Breast epithelium (tissue), 4 donors: ENCODE data around the gene UGT2A2. TPM values are rescaled to one million over a fixed set of nuclear protein-coding genes. Genes with fewer than 3 reads are reported as not detected.

Experiments used
- DNase-seq, 2 donors: peaks; one replicate each; pipeline ENCODE4 v3.0.0-alpha.2; 2019; ENCODE audit warnings: low spot score in 2 of 2
- H3K27ac ChIP-seq, 2 donors: fragments of 200-600 bp; sonication (generic) in 1 of 2; one replicate each; pipeline ENCODE4 v1.5.1; 2016 to 2019; ENCODE audit warnings: mild to moderate bottlenecking in 1 of 2
- H3K27me3 ChIP-seq, 2 donors: fragments of 200-600 bp; sonication (generic) in 1 of 2; one replicate each; pipeline versions ENCODE4 v1.5.1 to v1.6.0; 2017 to 2019; ENCODE audit warnings: control low read depth in 1 of 2, mild to moderate bottlenecking in 1 of 2
- H3K36me3 ChIP-seq: fragments of 200-600 bp; one replicate; pipeline ENCODE4 v1.5.1; 2019
- H3K4me1 ChIP-seq, 2 donors: fragments of 200-600 bp; sonication (generic); one replicate each; pipeline ENCODE4 v1.5.1; 2016 to 2019; ENCODE audit warnings: control low read depth in 1 of 2
- H3K4me3 ChIP-seq, 3 donors: fragments of 200-600 bp; sonication (generic); 1 replicate in 2 of 3; 2 replicates in 1 of 3; pipeline ENCODE4 v1.5.1; 2016 to 2019; ENCODE audit warnings: mild to moderate bottlenecking in 3 of 3, moderate library complexity in 2 of 3
- H3K9me3 ChIP-seq, 2 donors: fragments of 200-600 bp; sonication (generic) in 1 of 2; one replicate each; pipeline ENCODE4 v1.5.1; 2016 to 2019; ENCODE audit warnings: control low read depth in 1 of 2
- POLR2A ChIP-seq: fragments of 450-650 bp; IDR thresholded peaks from one replicate; pipeline ENCODE4 v1.6.1; 2016; ENCODE audit warnings: antibody characterized with exemption, mild to moderate bottlenecking, moderate library complexity
- POLR2AphosphoS5 ChIP-seq, 3 donors: sonication (generic); formaldehyde crosslinking; IDR thresholded peaks; one replicate each; pipeline ENCODE4 v1.6.1; 2017; ENCODE audit warnings: antibody characterized with exemption in 3 of 3
- intact Hi-C: fragments of 100-400 bp; cut with DNase I; formaldehyde crosslinking; loops from one replicate; pipeline ENCODE4 v1.15.1; 2023; ENCODE audit warnings: low total_unique reads
- total RNA-seq, 3 donors: library from RNA; depleted of rRNA; stranded (reverse); fragments of >200 nt; gene quantifications; one replicate each; pipeline ENCODE4 v1.1.0, GENCODE V29; 2016
- TF ChIP-seq, protein P1 (sequence below), 3 donors: fragments of 450-650 bp; IDR thresholded peaks; one replicate each; pipeline ENCODE4 v1.5.1; 2016 to 2017; ENCODE audit warnings: antibody characterized with exemption in 3 of 3, mild to moderate bottlenecking in 3 of 3, moderate library complexity in 3 of 3

The UGT2A2 gene
- total RNA-seq, 3 donors from 2014 or later = not detected

DNA sequence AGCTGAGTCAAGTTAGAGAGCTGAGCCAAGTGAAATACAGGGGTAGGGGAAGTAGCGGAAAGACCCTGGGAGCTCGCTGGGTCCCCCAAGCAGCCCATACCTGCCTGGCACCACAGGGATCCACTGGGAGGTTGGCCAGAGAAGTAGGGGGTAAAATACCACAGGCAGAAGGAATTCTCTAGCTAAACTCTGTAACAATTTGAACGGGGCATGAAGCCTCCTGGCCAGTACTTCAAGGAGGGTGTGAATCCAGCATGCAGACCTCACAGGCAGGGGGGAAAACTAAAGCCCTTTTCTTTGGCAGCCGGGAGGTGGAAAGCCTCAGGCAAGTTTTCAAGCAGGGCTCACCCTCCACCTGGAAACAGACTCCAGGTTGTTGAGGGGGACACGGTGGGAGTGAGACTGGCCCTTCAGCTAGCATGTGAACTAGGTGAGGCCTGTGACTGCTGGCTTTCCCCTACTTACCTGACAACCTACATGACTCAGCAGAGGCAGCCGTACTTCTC, 17.3 kb upstream of the UGT2A2 start:
- TF ChIP-seq POLR2A (no peak), POLR2AphosphoS5 (IDR thresholded peaks at IDR 0.05) (no peak)
- TF ChIP-seq, protein P1, sequence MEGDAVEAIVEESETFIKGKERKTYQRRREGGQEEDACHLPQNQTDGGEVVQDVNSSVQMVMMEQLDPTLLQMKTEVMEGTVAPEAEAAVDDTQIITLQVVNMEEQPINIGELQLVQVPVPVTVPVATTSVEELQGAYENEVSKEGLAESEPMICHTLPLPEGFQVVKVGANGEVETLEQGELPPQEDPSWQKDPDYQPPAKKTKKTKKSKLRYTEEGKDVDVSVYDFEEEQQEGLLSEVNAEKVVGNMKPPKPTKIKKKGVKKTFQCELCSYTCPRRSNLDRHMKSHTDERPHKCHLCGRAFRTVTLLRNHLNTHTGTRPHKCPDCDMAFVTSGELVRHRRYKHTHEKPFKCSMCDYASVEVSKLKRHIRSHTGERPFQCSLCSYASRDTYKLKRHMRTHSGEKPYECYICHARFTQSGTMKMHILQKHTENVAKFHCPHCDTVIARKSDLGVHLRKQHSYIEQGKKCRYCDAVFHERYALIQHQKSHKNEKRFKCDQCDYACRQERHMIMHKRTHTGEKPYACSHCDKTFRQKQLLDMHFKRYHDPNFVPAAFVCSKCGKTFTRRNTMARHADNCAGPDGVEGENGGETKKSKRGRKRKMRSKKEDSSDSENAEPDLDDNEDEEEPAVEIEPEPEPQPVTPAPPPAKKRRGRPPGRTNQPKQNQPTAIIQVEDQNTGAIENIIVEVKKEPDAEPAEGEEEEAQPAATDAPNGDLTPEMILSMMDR (IDR thresholded peaks at IDR 0.05) = no peak
- Histone ChIP-seq H3K27ac (no peak overlapping the region), H3K4me1 (no peaks in the 10 kb centered on the region), H3K9me3 (no peaks in the 10 kb centered on the region), H3K4me3 (no peak overlapping the region), H3K27me3 (no peaks in the 10 kb centered on the region), H3K36me3 (no peaks in the 10 kb centered on the region)
- no peak for DNase-seq
- intact Hi-C loops = no loop called here

DNA sequence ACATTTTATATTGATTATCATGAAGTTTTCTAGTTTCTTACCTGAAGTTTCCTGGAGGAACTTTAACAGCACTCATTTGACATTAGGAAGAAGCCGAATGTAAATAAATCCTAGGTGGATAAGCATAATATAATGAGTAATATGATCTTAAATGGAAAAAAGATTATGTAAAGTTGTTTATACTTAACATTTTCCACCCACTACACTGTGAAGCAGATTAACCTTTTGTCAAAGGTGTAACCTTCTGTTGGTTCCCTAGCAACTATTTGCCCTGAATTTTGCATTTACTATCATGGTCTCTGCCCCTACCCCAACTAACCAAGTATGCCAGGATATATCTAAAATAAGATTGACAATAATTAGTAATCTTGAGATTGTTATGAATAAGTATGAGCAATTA, 13.7 kb upstream of the UGT2A2 start, which contains the start of gene UGT2A1:
TSS of gene UGT2A1 (minus strand) at position 101 of the 400 bp plus-strand sequence. CDS start 5,603 bp downstream, outside the sequence.
- H3K36me3 ChIP-seq = no peaks in the 10 kb centered on the region
- no peak within 1 kb of the TSS for H3K27ac ChIP-seq
- DNase-seq = no peak
- no peaks in the 10 kb centered on the region for H3K9me3 ChIP-seq
- TF ChIP-seq, protein P1 (IDR thresholded peaks at IDR 0.05) = no peak
- TF ChIP-seq POLR2A = no peak
- TF ChIP-seq POLR2AphosphoS5 (IDR thresholded peaks at IDR 0.05) = no peak
- no peaks in the 10 kb centered on the region for H3K4me1 ChIP-seq
- H3K4me3 ChIP-seq = no peak within 1 kb of the TSS
- intact Hi-C loops = no loop called here
- no peaks in the 10 kb centered on the region for H3K27me3 ChIP-seq

DNA sequence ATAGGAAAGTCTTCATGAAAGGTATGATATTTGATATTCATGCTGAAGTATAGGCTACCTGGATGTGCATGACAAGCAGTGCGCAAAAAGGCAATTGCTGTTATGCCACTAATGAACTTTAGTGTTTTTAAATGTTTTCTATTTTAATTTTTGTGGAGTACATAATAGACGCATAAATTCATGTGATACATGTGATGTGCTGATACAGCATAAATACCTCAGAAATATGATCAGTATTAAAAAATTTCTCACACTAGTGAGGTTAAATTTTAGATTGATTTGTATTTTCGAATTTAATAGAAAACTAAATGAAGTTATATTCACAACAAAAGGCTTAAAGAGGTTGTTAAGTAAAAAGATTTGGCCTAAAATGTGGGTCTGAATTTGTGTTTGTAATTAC, 11.4 kb upstream of the UGT2A2 start:
- Histone ChIP-seq H3K27ac (no peak overlapping the region), H3K4me3 (no peak overlapping the region), H3K27me3 (no peaks in the 10 kb centered on the region), H3K4me1 (no peaks in the 10 kb centered on the region), H3K9me3 (no peaks in the 10 kb centered on the region), H3K36me3 (no peaks in the 10 kb centered on the region)
- intact Hi-C loops = no loop called here
- TF ChIP-seq POLR2AphosphoS5 (IDR thresholded peaks at IDR 0.05) = no peak
- TF ChIP-seq, protein P1 (IDR thresholded peaks at IDR 0.05) = no peak
- no peak for TF ChIP-seq POLR2A
- no peak for DNase-seq

DNA sequence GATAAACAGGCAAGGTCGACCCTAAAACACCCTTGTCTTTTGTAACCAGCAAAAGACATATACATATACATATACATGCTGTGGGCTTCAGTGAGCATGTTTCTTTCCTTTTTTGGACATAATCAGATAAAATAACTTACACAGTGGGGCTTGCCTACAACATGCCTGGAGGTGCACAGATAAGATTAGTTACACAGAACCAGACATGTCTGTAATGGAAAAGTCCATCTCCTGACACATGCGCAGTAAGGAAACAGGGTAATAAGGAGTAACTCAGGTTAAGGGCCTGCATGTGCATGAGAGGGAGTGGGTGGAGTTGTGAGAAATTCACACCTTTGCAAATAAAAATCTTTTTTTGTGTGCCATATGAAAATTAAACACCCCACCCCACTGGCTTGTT, 10.2 kb upstream of the UGT2A2 start:
- Histone ChIP-seq H3K27ac (no peak overlapping the region), H3K36me3 (no peaks in the 10 kb centered on the region), H3K9me3 (no peaks in the 10 kb centered on the region), H3K4me3 (no peak overlapping the region), H3K4me1 (no peaks in the 10 kb centered on the region), H3K27me3 (no peaks in the 10 kb centered on the region)
- intact Hi-C loops = no loop called here
- no peak for TF ChIP-seq POLR2AphosphoS5 (IDR thresholded peaks at IDR 0.05)
- DNase-seq = no peak

DNA sequence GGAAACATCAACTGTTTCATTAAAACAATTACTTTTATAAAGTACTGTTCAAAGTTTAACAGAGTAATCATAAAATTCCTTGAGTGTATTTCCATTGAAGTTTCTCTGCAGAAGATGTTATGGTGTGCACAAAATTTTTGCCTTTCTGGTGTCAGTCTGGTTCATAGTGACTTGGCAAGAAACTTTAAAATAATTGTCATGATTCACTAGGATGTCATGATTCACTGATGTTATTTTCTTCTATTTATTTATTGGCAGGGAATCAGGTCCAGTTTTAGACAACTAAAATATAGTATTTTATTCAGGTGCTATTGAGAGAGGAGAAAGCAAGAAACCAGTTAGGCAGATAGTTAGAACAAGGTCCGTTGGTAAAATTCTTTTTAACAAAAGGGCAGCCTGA, 9.8 kb upstream of the UGT2A2 start:
- no peak for TF ChIP-seq POLR2A
- TF ChIP-seq, protein P1 (IDR thresholded peaks at IDR 0.05) = no peak
- no peak for TF ChIP-seq POLR2AphosphoS5 (IDR thresholded peaks at IDR 0.05)
- Histone ChIP-seq H3K4me1 (no peaks in the 10 kb centered on the region), H3K27me3 (no peaks in the 10 kb centered on the region), H3K9me3 (no peaks in the 10 kb centered on the region), H3K27ac (no peak overlapping the region), H3K36me3 (no peaks in the 10 kb centered on the region), H3K4me3 (no peak overlapping the region)
- no peak for DNase-seq
- intact Hi-C loops = no loop called here

- intact Hi-C loops = no loop called here
- no peaks in the 10 kb centered on the region for H3K4me1 ChIP-seq
- H3K27me3 ChIP-seq = no peaks in the 10 kb centered on the region
- no peak overlapping the region for H3K4me3 ChIP-seq
- no peak for DNase-seq
- H3K9me3 ChIP-seq = no peaks in the 10 kb centered on the region
- TF ChIP-seq POLR2A = no peak
- TF ChIP-seq POLR2AphosphoS5 (IDR thresholded peaks at IDR 0.05) = no peak
- TF ChIP-seq, protein P1 (IDR thresholded peaks at IDR 0.05) = no peak
- no peak overlapping the region for H3K27ac ChIP-seq
- H3K36me3 ChIP-seq = no peaks in the 10 kb centered on the region
These were observed 3.5 kb upstream of the UGT2A2 start for GRCh38 chr4:69642961-69643360.
